ENCODE results near the gene CUX1.
A peak's percentile ranks its signal among the peaks of the same experiment; 100 is the strongest.
"Not testable (repeated sequence)": the region's sequence is repeated elsewhere in the genome, so short reads cannot be mapped to it uniquely, and the experiment has no call there.

CUX1 gene

GRCh38 chr7:101856473-101857357, 39.3 kb downstream of the CUX1 start:
- DNase-seq: peak; percentile 94

DNA sequence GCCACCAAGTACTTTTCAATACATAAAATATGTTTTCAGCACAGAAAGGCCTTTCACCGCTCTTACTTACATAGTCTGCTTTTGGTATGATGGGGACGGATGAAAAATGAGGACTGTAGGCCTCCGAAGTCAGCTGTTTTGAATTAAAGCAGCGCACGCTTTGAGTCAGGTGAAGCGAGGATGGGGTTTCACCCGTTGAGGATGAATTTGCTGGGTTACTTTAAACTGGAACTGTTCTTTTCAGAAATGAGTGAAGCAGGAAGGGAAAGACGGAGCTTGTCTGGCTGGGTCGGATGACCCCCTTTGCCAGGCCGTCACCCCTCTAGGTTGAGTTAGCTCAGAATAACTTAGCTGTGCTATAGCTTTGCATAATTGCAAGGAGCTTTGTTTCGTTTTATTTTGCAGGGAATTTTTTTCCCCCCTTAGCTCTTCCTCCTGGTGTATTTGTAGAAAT, 40.0 kb downstream of the CUX1 start:
- no peak for DNase-seq

DNA sequence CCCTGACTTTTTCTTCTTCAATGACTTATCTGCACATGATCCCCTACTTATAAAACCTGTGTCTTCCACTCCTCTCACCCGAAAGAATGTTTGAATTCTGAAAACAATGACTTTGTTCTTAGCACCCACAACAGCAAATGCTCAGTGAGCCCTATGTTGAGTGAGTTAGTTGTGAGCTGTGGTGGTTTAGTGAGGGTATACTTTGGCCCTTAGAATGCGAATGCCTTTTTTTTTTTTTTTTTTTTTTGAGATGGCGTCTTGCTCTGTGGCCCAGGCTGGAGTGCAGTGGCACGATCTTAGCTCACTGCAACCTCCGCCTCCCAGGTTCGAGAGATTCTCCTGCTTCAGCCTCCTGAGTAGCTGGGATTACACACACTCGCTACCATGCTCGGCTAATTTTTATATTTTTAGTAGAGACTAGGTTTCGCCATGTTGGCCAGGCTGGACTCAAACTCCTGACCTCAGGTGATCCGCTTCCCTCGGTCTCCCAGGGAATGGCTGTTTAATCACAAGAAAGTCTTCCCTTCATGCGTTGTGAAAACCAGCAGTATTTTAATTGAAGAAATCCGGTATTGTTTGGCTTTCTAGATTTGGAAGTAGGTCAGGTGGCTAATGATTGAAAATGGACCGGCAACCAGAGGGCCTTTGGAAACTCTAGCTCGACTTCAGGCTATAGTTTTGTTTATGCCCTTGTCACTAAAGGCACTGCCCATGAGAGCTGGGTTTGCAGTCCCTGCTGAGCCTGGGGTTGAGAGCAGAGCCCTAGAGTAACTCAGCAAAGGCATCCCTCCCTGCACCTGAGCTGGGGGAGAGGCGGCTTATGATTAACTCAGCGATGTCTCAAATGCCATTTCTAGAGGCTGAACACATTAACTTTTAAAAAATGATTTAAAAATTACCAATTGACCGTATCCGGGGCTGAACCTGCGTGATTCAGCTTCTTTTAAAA, 41.3 kb downstream of the CUX1 start:
- no peak for DNase-seq

DNA sequence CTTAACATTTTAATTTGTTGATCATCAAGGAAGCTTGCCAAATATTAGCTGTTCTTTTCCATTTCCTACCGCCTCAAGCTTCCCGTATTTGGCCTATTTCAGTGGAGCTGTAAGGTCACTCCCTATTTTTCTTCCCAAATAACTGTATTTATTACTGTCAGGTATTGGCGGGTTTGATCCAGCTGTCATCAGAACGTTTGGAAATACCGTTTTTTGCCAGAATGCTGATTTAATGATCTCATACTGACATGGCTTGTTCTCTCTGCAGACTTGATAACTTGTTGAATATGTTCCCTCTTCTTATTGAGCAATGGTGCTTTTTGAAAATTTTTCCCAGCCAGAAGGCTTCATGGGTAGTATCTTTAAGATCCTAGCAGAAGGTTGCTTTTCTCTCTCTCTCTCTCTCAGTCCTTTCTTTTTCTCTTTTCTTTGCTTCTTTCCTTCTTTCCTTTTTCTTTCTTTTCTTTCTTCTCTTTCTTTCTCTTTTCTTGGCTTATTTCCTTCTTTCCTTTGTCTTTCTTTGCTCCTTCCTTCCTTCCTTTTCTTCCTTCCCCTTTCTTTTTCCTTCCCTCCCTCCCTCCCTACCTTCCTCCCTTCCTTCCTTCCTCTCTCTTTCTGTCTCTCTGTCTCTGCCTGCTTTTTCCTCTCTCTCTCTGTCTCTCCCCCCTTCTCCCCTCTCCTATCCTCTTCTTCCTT, 42.1 kb downstream of the CUX1 start:
- DNase-seq: no peak

GRCh38 chr7:101860316-101861217, 43.1 kb downstream of the CUX1 start:
- peak; percentile 61 for DNase-seq

DNA sequence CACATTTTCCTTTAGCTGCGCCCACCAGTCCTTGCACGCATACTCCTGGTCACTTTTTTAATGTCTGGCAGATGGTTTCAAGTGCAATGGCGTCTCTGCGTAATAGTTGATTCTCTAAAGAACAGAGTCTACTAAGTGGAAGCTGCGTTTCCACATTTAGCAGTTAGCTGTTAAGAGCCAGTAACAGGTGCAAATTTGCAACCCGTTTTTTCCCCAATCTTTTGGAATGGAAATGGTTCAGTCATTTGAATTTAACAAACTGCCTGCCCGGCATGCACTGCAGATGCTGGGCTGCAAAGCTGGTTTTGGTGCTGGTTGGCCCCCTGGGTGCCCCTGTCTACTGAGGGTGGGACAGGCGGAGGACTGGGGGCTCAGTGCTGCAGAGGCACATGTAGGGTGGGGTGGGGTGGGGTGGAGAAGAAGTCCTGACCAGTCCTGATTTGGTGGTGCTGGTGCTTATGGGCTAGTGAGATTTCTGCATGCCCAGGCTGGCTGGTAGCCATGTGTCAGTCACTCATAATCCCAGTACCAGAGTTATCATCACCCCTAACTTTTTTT, 43.9 kb downstream of the CUX1 start:
- peak; percentile 61 for DNase-seq

- DNase-seq: peak; percentile 94
These were observed 45.1 kb downstream of the CUX1 start for GRCh38 chr7:101862280-101863220.

DNA sequence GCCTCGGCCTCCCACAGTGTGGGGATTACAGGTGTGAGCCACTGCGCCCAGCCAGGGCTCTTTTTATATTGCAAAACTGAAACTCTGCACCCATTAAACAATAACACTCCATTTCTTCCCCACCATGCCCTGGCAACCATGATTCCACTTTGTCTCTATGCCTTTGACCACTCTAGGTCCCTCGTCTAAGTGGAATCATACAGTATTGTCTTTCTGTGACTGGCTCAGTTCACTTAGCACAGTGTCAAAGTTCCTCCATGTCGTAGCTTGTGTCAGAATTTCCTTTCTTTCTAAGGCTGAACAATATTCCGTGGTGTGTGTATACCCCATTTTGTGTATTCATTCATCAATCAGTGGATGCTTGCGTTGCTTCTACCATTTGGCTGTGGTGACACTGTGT, 46.2 kb downstream of the CUX1 start:
- DNase-seq: no peak

DNA sequence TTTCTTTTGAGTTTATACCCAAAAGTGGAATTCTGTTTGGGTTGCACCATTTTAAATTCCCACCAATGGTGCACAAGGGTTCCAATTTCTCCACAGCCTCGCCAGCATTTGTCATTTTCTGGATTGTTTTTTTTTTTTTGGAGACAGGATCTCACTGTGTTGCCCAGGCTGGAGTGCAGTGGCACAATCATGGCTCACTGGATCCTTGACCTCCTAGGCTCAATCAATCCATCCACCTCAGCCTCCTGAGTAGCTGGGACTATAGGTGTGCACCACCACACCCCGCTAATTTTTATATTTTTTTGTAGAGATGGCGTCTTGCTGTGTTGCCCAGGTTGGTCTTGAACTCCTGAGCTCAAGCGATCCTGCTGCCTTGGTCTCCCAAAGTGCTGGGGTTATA, 46.6 kb downstream of the CUX1 start:
- no peak for DNase-seq

DNA sequence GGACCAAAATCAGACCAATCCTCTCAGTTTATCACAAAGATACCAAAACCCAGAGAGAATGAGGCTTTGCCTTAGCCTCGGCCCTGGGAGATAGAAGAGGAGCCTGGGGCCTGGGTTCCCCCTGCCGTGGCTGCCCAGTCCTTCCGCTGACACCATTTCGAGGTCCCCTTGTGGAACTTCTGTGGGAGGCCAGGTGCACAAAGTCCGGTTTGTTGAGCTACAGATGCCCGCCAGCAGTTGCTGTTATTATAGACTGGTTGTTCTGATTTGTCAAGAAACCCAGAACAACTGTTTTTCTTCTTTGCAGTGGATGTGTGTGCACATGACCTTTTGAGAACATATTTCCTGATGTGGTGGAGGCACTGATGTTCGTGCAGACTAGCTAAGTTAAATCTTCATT, 47.6 kb downstream of the CUX1 start:
- no peak for DNase-seq

GRCh38 chr7:101865455-101865854, 48.0 kb downstream of the CUX1 start:
- DNase-seq: no peak

GRCh38 chr7:101866328-101866727, 48.9 kb downstream of the CUX1 start:
- no peak for DNase-seq

GRCh38 chr7:101867265-101867664, 49.8 kb downstream of the CUX1 start:
- no peak for DNase-seq

DNA sequence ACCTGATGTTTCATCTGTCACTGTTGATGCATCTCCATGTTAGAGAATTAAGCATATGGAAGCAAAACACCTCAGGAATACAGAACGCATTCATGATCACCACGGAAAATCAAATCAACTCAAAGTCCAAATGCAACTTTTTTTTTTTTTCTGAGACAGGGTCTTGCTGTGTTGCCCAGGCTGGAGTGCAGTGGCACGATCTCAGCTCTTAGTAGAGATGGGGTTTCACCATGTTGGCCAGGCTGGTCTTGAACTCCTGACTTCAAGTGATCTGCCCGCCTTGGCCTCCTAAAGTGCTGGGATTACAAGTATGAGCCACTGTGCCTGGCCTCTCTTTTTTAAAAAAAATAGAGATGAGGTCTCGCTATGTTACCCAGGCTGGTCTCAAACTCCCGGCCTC, 50.3 kb downstream of the CUX1 start:
- DNase-seq: not testable (repeated sequence)

GRCh38 chr7:101868191-101868950, 50.9 kb downstream of the CUX1 start:
- DNase-seq: no peak

- no peak for DNase-seq
These were observed 51.8 kb downstream of the CUX1 start for GRCh38 chr7:101869026-101869900.

- DNase-seq: no peak
These were observed 52.5 kb downstream of the CUX1 start for GRCh38 chr7:101869901-101870290.

- DNase-seq: peak; percentile 71
These were observed 53.1 kb downstream of the CUX1 start for GRCh38 chr7:101870361-101871062.

Measured in NCI-H526 treated with DMSO at 0.1 percent for 48 hours (cell line).